HCT116 (cell line): Measurements from ENCODE around the gene ANKHD1.

Source experiments
- POLR2A ChIP-seq: IDR thresholded peaks from 2 replicates; pipeline ENCODE4 v1.7.0; 2011; ENCODE audit warnings: borderline replicate concordance; ENCODE audit not compliant: insufficient read depth, insufficient read length; ENCODE audit errors: extremely low read depth
- TF ChIP-seq, protein P1 (sequence below), 3 experiments: fragments of 200-600 bp in 1 of 3; sonication (generic) in 1 of 3; IDR thresholded peaks in 2 of 3; conservative IDR thresholded peaks in 1 of 3; 2 replicates each; pipeline ENCODE4 v1.5.1; 2012 to 2017; ENCODE audit warnings: low read depth in 2 of 3, low read length in 2 of 3, antibody characterized with exemption in 1 of 3, borderline replicate concordance in 1 of 3, control low read depth in 1 of 3, mild to moderate bottlenecking in 1 of 3, mixed read lengths in 1 of 3, mixed run types in 1 of 3, moderate library complexity in 1 of 3; ENCODE audit not compliant: insufficient read depth in 1 of 3

DNA sequence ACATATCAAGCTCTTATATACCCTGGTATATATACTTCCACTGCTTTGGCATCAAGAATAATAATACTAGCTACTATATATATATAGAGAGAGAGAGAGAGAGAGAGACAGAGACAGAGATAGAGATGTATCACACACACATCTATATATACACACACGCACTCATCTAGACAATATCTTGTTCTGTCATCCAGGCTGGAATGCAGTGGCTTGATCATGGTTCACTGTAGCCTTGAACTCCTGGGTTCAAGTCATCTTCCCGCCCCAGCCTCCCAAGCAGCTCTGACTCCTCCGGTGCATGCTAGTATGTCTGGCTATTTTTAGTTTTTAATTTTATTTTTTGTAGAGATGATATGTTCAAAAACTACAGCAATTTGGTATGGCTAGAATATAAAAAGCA is 22.5 kb downstream of the ANKHD1 start:
- no peak for TF ChIP-seq POLR2A
- TF ChIP-seq, protein P1, sequence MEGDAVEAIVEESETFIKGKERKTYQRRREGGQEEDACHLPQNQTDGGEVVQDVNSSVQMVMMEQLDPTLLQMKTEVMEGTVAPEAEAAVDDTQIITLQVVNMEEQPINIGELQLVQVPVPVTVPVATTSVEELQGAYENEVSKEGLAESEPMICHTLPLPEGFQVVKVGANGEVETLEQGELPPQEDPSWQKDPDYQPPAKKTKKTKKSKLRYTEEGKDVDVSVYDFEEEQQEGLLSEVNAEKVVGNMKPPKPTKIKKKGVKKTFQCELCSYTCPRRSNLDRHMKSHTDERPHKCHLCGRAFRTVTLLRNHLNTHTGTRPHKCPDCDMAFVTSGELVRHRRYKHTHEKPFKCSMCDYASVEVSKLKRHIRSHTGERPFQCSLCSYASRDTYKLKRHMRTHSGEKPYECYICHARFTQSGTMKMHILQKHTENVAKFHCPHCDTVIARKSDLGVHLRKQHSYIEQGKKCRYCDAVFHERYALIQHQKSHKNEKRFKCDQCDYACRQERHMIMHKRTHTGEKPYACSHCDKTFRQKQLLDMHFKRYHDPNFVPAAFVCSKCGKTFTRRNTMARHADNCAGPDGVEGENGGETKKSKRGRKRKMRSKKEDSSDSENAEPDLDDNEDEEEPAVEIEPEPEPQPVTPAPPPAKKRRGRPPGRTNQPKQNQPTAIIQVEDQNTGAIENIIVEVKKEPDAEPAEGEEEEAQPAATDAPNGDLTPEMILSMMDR (IDR thresholded peaks at IDR 0.05 in 2 of 3, conservative IDR thresholded peaks at IDR 0.05 in 1 of 3; ENCODE audit: borderline replicate concordance in 1 of 3, insufficient read depth in 1 of 3, low read depth in 2 of 3, low read length in 2 of 3): no peak
